Uterus (tissue), 4 donors: ENCODE data around the gene VPS52. TPM values are rescaled to one million over a fixed set of nuclear protein-coding genes. Genes with fewer than 3 reads are reported as not detected.

Experiments
- DNase-seq, 2 donors: peaks; one replicate each; pipeline ENCODE4 v3.0.0-alpha.2; 2019 to 2020
- H3K27ac ChIP-seq, 2 donors: fragments of 200-600 bp; sonication (generic); 1 replicate in 1 of 2; 2 replicates in 1 of 2; pipeline ENCODE4 v1.5.1; 2016 to 2018
- H3K27me3 ChIP-seq, 2 donors: fragments of 200-600 bp; sonication (generic); one replicate each; pipeline ENCODE4 v1.5.1; 2018 to 2019; ENCODE audit warnings: control low read depth in 1 of 2
- H3K36me3 ChIP-seq, 2 donors: fragments of 200-600 bp; sonication (generic); one replicate each; pipeline ENCODE4 v1.5.1; 2019; ENCODE audit warnings: control low read depth in 1 of 2
- H3K4me1 ChIP-seq, 2 donors: fragments of 200-600 bp; sonication (generic); one replicate each; pipeline ENCODE4 v1.5.1; 2018 to 2019; ENCODE audit warnings: control low read depth in 1 of 2
- H3K4me3 ChIP-seq, 2 donors: fragments of 200-600 bp; sonication (generic); 1 replicate in 1 of 2; 2 replicates in 1 of 2; pipeline ENCODE4 v1.5.1; 2018 to 2019; ENCODE audit warnings: mild to moderate bottlenecking in 1 of 2
- H3K9me3 ChIP-seq, 2 donors: fragments of 200-600 bp; sonication (generic); one replicate each; pipeline ENCODE4 v1.5.1; 2019; ENCODE audit warnings: control low read depth in 1 of 2
- POLR2A ChIP-seq, 2 donors: fragments of 450-650 bp; IDR thresholded peaks; one replicate each; pipeline ENCODE4 v1.6.1; 2016; ENCODE audit warnings: antibody characterized with exemption in 2 of 2, mild to moderate bottlenecking in 1 of 2, moderate library complexity in 1 of 2
- intact Hi-C: fragments of 100-400 bp; cut with DNase I; formaldehyde crosslinking; loops from one replicate; pipeline ENCODE4 v1.15.1; 2023; ENCODE audit warnings: low total_unique reads
- total RNA-seq, 4 donors: library from RNA; depleted of rRNA in 3 of 4; stranded (reverse); fragments of >200 nt in 3 of 4; gene quantifications; one replicate each; pipeline versions ENCODE4 v1.1.0 to v1.2.4, GENCODE V29; 2014 to 2023
- TF ChIP-seq, protein P1 (sequence below), 4 experiments: fragments of 200-600 bp in 2 of 4; fragments of 450-650 bp in 2 of 4; sonication (generic) in 2 of 4; IDR thresholded peaks; one replicate each; pipeline ENCODE4 v1.5.1; 2016 to 2019; ENCODE audit warnings: antibody characterized with exemption in 4 of 4, mild to moderate bottlenecking in 2 of 4, moderate library complexity in 1 of 4
- donor health status: DM: yes; HTN: yes; CAD: no.

The VPS52 gene, protein sequence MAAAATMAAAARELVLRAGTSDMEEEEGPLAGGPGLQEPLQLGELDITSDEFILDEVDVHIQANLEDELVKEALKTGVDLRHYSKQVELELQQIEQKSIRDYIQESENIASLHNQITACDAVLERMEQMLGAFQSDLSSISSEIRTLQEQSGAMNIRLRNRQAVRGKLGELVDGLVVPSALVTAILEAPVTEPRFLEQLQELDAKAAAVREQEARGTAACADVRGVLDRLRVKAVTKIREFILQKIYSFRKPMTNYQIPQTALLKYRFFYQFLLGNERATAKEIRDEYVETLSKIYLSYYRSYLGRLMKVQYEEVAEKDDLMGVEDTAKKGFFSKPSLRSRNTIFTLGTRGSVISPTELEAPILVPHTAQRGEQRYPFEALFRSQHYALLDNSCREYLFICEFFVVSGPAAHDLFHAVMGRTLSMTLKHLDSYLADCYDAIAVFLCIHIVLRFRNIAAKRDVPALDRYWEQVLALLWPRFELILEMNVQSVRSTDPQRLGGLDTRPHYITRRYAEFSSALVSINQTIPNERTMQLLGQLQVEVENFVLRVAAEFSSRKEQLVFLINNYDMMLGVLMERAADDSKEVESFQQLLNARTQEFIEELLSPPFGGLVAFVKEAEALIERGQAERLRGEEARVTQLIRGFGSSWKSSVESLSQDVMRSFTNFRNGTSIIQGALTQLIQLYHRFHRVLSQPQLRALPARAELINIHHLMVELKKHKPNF
- total RNA-seq = 10 to 100 TPM; 12.8 to 58.4 (median 37.5) TPM

DNA sequence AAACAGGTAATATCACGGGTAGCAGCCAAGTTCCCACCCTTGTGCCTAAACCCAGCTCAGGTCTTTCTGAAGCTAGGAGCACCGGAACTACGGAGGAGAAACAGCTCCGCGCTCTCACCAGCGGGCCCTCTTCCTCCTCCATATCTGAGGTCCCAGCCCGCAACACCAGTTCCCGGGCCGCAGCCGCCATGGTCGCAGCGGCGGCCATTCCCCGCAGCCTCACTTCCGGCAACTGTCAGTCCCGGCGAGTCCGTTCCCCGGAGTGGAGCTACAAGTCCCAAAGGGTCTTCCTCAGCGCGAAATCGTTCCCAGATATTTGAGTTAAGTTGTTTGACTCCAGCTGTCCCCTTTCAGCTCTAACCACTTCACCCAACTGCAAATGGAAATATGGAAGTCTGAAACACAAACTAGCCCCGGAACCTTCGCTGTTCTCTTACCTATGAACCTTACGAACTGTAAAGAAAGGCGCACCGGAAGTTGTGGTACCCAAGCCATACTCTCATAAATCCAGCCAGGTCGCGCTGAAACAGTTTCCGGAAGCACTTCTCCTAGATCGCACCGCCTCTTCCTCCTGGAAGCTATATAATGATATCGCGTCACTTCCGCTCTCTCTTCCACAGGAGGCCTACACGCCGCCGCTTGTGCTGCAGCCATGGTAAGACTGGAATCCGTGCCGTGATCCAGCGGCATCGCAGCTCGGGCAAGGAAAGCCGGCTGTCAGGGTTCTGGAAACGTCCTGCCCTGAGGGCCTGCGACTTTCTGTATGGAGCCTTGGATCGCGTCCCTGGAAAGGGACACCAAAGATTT lies at the start of gene VPS52, which contains the start of gene RPS18:
Gene VPS52 (minus strand): TSS at position 409 of the 807 bp plus-strand sequence. CDS start 201 bp downstream, at position 208.
Gene RPS18 (plus strand): TSS at position 608 of the 807 bp plus-strand sequence. CDS start 45 bp downstream, at position 653.
- Histone ChIP-seq H3K27ac (peak within 1 kb of the TSS; percentile 87 to 94), H3K4me1 (peaks cover 4 to 7% of the 10 kb centered on the region in 2 donors), H3K9me3 (no peaks in the 10 kb centered on the region), H3K27me3 (no peaks in the 10 kb centered on the region), H3K4me3 (peak within 1 kb of the TSS; percentile 54 to 72), H3K36me3 (no peaks in the 10 kb centered on the region)
- intact Hi-C loops = no loop called here
- peak; percentile 91 to 98 for DNase-seq
- TF ChIP-seq, protein P1, sequence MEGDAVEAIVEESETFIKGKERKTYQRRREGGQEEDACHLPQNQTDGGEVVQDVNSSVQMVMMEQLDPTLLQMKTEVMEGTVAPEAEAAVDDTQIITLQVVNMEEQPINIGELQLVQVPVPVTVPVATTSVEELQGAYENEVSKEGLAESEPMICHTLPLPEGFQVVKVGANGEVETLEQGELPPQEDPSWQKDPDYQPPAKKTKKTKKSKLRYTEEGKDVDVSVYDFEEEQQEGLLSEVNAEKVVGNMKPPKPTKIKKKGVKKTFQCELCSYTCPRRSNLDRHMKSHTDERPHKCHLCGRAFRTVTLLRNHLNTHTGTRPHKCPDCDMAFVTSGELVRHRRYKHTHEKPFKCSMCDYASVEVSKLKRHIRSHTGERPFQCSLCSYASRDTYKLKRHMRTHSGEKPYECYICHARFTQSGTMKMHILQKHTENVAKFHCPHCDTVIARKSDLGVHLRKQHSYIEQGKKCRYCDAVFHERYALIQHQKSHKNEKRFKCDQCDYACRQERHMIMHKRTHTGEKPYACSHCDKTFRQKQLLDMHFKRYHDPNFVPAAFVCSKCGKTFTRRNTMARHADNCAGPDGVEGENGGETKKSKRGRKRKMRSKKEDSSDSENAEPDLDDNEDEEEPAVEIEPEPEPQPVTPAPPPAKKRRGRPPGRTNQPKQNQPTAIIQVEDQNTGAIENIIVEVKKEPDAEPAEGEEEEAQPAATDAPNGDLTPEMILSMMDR (IDR thresholded peaks at IDR 0.05) = peak in 1 of 4 experiments; percentile 7
- peak; percentile 94 to 97 for TF ChIP-seq POLR2A (IDR thresholded peaks at IDR 0.05)

DNA sequence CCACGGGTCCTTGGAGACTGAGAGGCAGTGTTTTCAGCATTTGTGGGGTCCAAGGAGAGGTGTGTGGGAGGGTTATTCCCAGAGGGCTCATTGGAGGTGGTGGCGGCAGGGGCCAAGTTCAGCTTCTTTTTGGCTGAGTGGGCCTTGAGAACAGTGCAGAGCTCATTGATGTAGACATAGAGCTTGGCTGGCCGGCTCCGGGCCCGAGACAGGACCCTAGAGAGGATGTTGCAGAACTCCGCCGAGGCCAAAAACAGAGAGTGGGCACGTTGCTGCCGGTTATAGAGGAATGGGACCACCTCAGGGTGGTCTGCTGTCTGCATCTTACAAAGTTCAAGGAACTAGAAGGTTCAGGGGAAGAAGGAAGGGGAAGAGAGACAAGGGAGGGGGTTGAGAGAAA lies 49.6 kb upstream of the VPS52 start:
- intact Hi-C loops = no loop called here
- no peak overlapping the region for H3K4me3 ChIP-seq

DNA sequence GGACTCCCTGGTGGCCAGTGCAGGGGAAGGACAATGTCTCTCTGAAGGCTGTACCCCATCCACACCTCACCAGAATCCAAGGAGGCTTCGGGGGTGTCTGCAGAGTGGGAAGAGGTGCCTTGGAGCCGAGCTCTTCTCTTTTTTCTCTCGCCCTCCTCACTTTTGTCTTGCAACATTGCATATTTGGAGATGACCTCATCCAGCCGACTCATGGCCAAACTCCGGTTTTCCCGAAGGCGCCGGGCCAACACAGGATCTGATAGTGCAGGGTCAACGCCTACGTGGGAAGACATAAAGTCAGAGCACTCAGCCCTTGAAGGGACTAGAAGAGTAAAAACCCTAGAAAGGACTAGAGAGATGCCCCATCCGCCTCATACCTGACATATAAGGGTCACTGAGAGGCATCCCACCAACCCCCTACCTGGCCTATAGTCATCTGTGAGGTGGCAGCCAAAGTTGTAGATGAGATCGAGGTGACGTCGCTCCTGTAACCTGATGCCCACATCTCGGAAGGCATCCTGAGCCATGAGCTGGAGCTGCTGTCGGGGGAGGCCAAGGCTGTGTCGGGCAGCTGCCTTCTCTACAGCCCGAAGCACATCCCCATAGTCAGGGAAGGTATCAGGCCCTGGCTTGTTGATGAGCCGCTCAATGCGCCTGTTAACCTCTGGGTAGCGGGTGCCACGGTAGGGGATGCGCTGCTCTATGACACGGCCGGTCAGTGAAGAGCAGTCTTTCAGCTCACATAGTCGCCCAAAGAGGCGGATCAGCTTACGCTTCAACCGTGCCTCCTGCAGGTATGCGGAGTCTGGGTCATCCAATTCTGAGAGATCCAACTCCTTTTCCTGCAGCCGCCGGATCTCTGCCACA lies 48.9 kb upstream of the VPS52 start:
- intact Hi-C loops = no loop called here
- TF ChIP-seq, protein P1 (IDR thresholded peaks at IDR 0.05) = no peak
- no peak for TF ChIP-seq POLR2A (IDR thresholded peaks at IDR 0.05)
- Histone ChIP-seq H3K27ac (peak overlapping the region; percentile 89 to 90), H3K27me3 (no peaks in the 10 kb centered on the region), H3K9me3 (no peaks in the 10 kb centered on the region), H3K36me3 (no peaks in the 10 kb centered on the region), H3K4me1 (peaks cover 6 to 16% of the 10 kb centered on the region in 2 donors), H3K4me3 (no peak overlapping the region)
- DNase-seq = peak; percentile 86

More for the DNA sequence above, 49.6 kb upstream of the VPS52 start:
- H3K9me3 ChIP-seq = no peaks in the 10 kb centered on the region
- no peak for TF ChIP-seq POLR2A (IDR thresholded peaks at IDR 0.05)
- TF ChIP-seq, protein P1 (IDR thresholded peaks at IDR 0.05) = no peak
- H3K36me3 ChIP-seq = no peaks in the 10 kb centered on the region
- peak overlapping the region; percentile 89 to 90 for H3K27ac ChIP-seq
- H3K4me1 ChIP-seq = peaks cover 6 to 16% of the 10 kb centered on the region in 2 donors
- peak in 1 of 2 donors; percentile 23 for DNase-seq
- no peaks in the 10 kb centered on the region for H3K27me3 ChIP-seq

DNA sequence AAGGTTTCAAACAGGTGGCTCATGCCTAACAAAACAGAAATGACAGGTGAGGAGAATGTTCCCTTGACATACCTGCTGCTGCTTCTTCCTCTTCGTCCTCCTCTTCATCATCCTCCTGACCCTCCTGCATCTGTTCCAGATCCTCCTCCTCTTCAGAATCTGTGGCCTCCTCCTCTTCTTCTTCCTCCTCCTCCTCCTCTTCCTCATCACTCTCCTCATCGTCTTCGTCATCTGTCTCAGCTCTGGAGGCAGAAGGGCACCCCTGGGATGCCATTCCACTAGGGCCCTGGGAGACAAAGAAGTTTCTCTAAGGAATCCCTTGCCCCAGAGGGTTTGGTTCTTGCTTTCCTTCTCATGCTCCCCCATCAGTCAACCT lies 48.3 kb upstream of the VPS52 start:
- intact Hi-C loops = no loop called here
- Histone ChIP-seq H3K9me3 (no peaks in the 10 kb centered on the region), H3K27me3 (no peaks in the 10 kb centered on the region), H3K36me3 (no peaks in the 10 kb centered on the region), H3K4me1 (peaks cover 6 to 16% of the 10 kb centered on the region in 2 donors), H3K4me3 (no peak overlapping the region), H3K27ac (peak overlapping the region; percentile 89 to 90)
- TF ChIP-seq, protein P1 (IDR thresholded peaks at IDR 0.05) = no peak
- TF ChIP-seq POLR2A (IDR thresholded peaks at IDR 0.05) = no peak
- DNase-seq = no peak
